ENCODE data around the gene ADH1A. TPM values are rescaled to one million over a fixed set of nuclear protein-coding genes. Genes with fewer than 3 reads are reported as not detected.
"Not testable (repeated sequence)": the region's sequence is repeated elsewhere in the genome, so short reads cannot be mapped to it uniquely, and the experiment has no call there.

ADH1A gene
- total and polyA plus RNA-seq, 5 experiments from 2014 or later: not detected

DNA sequence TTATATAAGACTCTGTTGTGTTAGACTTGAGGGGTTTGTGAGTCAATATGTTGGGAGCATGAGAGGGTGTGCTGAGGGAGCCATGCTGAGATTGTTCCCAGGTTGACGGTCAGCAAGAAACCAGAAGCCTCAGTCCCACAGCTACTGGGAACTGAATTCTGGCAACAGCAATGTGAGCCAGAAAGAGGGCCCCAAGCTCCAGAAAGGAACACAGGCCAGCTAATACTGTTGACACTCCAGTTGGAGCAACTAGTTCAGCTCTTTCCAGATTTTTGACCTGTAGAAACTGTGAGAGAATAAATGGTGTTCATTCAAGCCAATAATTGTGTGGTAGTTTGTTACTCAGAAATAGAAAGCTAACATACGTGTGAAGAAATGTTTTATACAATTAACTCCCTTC lies 17.1 kb downstream of the ADH1A start:
- Mint-ChIP-seq H3K4me3 (no peak overlapping the region), H3K36me3 (peaks cover 0 to 6% (median 5%) of the 10 kb centered on the region in 3 donors)
- POLR2A ChIA-PET: no interaction called here

DNA sequence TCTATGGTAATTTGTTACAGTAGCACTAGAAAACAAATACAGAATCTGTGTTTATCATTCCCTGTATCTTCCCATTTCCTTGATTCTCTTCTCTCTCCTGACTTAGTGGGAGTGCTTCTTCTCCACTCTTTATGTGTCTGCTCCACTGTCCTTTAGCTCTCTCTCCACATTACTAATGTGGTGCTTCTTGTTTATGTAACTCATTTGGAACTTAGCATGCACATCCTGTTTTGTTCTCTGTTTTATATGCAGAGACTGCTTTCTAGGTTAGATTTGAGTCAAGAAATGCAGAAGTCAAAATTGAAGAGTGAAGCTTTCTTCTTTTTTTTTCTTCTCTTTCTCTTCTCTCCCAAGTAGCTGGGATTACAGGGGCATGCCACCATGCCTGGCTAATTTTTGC lies 25.9 kb downstream of the ADH1A start:
- no peaks in the 10 kb centered on the region for H3K4me1 Mint-ChIP-seq
- ATAC-seq: no peak
- H3K4me3 Mint-ChIP-seq: no peak overlapping the region
- H3K27me3 Mint-ChIP-seq: peaks cover 0 to 13% (median 4%) of the 10 kb centered on the region in 5 donors
- H3K9me3 Mint-ChIP-seq: peaks cover 3 to 30% (median 18%) of the 10 kb centered on the region in 9 donors
- DNase-seq: no peak
- peaks cover 0 to 24% (median 17%) of the 10 kb centered on the region in 3 donors for H3K36me3 Mint-ChIP-seq
- no peak overlapping the region for H3K27ac Mint-ChIP-seq
- POLR2A ChIA-PET: no interaction called here

More for the DNA sequence above, 17.1 kb downstream of the ADH1A start:
- Mint-ChIP-seq H3K9me3 (peaks cover 0 to 3% (median 0%) of the 10 kb centered on the region in 9 donors), H3K4me1 (no peaks in the 10 kb centered on the region), H3K27ac (no peak overlapping the region), H3K27me3 (peaks cover 0 to 3% (median 0%) of the 10 kb centered on the region in 5 donors)
- ATAC-seq (no peak), DNase-seq (no peak)

DNA sequence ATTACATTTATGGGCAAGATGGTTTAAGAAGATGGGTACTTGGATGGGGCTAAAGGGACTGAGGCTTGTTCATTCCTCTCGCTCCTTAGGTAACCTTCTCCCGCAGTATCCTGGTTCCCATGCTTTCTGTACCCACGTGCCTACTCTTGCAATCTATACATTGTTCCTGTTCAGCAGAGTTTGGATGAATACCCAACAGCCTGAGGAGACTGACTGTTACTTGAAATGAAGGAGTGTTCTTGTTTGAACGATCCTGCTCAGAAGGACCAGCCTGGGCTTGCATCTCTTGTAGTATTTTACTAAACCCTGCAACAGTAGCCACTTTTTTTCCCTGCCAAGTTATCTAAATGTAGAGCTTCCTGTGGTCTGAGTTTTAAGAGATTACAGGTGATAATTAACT lies 38.0 kb downstream of the ADH1A start:
- H3K9me3 Mint-ChIP-seq: peaks cover 0 to 24% (median 8%) of the 10 kb centered on the region in 9 donors
- DNase-seq (no peak), ATAC-seq (no peak)
- H3K27me3 Mint-ChIP-seq: peaks cover 0 to 3% (median 0%) of the 10 kb centered on the region in 5 donors
- H3K4me1 Mint-ChIP-seq: no peaks in the 10 kb centered on the region
- H3K27ac Mint-ChIP-seq: no peak overlapping the region
- POLR2A ChIA-PET: no interaction called here
- peaks cover 0 to 7% (median 7%) of the 10 kb centered on the region in 3 donors for H3K36me3 Mint-ChIP-seq
- H3K4me3 Mint-ChIP-seq: no peak overlapping the region

DNA sequence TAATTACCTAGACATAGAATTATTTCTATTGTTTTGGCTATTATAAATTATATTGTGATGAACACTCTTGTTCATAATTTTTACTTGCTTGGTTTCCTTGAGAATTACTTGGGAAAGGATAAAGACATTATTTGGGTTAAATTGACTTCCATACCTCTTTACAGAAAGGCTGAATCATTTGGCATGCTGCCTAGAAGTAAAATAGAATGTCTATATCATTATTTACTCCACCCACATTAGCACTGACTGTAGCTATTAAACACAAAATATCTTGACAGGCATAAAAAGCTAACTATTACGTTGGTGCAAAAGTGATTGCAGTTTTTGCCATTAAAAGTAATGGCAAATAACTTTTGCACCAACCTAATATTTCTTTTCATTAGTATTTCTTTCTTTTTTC lies 42.1 kb downstream of the ADH1A start:
- Mint-ChIP-seq H3K27me3 (peaks cover 0 to 12% (median 2%) of the 10 kb centered on the region in 5 donors), H3K27ac (no peak overlapping the region), H3K4me3 (no peak overlapping the region), H3K4me1 (no peaks in the 10 kb centered on the region), H3K9me3 (peaks cover 14 to 42% (median 26%) of the 10 kb centered on the region in 9 donors), H3K36me3 (peaks cover 2 to 31% (median 11%) of the 10 kb centered on the region in 3 donors)
- ATAC-seq: no peak
- POLR2A ChIA-PET: no interaction called here
- DNase-seq: no peak

DNA sequence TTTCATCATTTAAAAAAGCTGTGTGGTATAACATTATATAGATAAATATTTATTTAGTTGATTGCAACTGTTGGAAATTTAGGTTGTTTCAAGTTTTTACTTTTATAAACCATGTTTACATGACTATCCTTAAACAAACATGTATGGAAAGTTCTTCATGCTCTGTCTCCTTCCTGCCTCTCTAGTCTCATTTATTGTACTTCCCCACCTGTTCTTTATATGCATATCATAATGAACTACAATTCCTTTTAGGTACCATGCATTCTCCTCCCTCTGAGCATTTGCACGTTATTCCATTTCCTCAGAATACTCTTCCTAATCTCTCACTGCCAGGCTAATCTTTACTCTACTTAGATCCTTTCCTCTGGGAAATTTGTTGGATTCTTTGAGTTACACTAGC lies 54.8 kb downstream of the ADH1A start:
- Mint-ChIP-seq H3K36me3 (peaks cover 2 to 27% (median 26%) of the 10 kb centered on the region in 3 donors), H3K27me3 (peaks cover 0 to 14% (median 1%) of the 10 kb centered on the region in 5 donors), H3K27ac (no peak overlapping the region), H3K9me3 (peaks cover 3 to 43% (median 14%) of the 10 kb centered on the region in 9 donors), H3K4me3 (no peak overlapping the region), H3K4me1 (peaks cover 0 to 2% (median 0%) of the 10 kb centered on the region in 4 donors)
- no peak for ATAC-seq
- POLR2A ChIA-PET: no interaction called here
- DNase-seq: no peak

DNA sequence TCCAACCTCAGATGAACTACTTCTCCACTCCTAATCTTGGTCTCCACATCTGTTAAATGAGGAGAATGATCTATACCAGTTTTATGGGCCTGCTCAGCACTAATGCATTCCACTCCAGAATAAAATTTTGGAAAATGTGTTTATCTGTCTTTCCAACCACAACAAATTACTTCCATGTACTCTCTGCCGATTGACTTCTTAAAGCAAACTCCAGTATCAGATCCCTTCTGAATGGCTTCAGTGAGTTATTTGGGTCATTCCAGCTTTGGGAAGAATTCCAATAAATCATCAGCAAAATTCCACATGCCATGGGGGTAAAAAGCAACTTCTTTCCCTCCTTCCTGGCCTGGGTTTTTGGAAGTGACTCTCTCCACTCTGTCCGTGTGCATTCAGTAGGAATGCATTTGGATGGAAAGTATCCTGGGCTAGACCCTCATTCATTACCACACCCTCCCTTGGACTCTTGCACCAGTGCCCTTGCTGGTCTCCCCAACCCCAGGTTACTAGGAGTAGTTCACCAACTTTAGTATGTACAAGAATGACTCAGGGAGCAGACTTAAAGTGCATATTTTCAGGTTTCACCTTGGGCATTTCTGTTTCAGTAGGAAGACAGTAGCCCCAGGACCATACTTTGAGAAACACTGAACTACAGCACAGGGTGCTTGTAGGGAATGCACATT lies 56.3 kb downstream of the ADH1A start:
- no peak for ATAC-seq
- Mint-ChIP-seq H3K27me3 (peaks cover 0 to 19% (median 1%) of the 10 kb centered on the region in 5 donors), H3K4me1 (peaks cover 0 to 3% (median 0%) of the 10 kb centered on the region in 4 donors), H3K4me3 (no peak overlapping the region), H3K36me3 (peaks cover 2 to 38% (median 27%) of the 10 kb centered on the region in 3 donors), H3K27ac (no peak overlapping the region), H3K9me3 (peaks cover 4 to 56% (median 25%) of the 10 kb centered on the region in 9 donors)
- POLR2A ChIA-PET: no interaction called here
- DNase-seq: no peak

DNA sequence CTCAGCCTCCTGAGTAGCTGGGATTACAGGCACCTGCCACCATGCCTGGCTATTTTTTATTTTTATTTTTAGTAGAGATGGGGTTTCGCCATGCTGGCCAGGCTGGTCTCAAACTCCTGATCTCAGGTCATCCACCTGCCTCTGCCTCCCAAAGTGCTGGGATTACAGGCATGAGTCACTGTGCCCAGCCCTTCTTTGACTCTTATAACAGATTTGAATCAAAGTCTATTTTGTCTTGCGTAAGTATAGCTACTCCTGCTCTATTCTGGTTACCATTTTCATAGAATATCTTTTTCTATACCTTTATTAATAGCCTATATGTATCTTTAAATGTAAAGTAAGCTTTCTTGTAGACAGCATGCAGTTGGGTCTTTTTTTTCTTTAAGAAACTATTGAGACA lies 57.4 kb downstream of the ADH1A start:
- H3K4me1 Mint-ChIP-seq, H3K27ac Mint-ChIP-seq, H3K4me3 Mint-ChIP-seq, POLR2A ChIA-PET, DNase-seq, ATAC-seq: not testable (repeated sequence)
- Mint-ChIP-seq H3K9me3 (peaks cover 4 to 57% (median 32%) of the 10 kb centered on the region in 9 donors), H3K27me3 (peaks cover 0 to 19% (median 1%) of the 10 kb centered on the region in 5 donors), H3K36me3 (peaks cover 0 to 34% (median 23%) of the 10 kb centered on the region in 3 donors)

DNA sequence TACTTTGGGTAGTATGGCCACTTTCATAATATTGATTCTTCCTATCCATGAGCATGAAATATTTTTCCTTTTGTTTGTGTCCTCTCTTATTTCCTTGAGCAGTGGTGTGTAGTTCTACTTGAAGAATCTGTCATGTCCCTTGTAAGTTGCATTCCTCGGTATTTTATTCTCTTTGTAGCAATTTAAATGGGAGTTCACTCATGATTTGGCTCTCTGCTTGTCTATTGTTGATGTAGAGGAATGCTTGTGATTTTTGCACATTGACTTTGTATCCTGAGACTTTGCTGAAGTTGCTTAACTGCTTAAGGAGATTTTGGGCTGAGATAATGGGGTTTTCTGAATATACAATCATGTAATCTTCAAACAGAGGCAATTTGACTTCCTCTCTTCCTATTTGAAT lies 62.1 kb downstream of the ADH1A start:
- H3K27ac Mint-ChIP-seq, H3K4me1 Mint-ChIP-seq, H3K4me3 Mint-ChIP-seq, POLR2A ChIA-PET, DNase-seq, H3K27me3 Mint-ChIP-seq, ATAC-seq: not testable (repeated sequence)
- H3K9me3 Mint-ChIP-seq: peaks cover 6 to 62% (median 30%) of the 10 kb centered on the region in 9 donors
- peaks cover 0 to 28% (median 12%) of the 10 kb centered on the region in 3 donors for H3K36me3 Mint-ChIP-seq

DNA sequence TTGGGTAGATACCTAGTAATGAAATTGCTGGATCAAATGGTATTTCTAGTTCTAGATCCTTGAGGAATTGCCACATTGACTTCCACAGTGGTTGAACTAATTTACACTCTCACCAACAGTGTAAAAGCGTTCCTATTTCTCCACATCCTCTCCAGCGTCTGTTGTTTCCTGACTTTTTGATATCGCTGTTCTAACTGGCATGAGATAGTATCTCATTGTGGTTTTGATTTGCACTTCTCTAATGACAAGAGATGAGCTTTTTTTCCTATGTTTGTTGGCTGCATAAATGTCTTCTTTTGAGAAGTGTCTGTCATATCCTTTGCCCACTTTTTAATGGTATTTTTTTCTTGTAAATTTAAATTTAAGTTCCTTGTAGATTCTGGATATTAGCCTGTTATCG lies 63.1 kb downstream of the ADH1A start:
- ATAC-seq, H3K27ac Mint-ChIP-seq, H3K27me3 Mint-ChIP-seq, H3K4me3 Mint-ChIP-seq, POLR2A ChIA-PET, DNase-seq, H3K4me1 Mint-ChIP-seq: not testable (repeated sequence)
- Mint-ChIP-seq H3K36me3 (peaks cover 0 to 28% (median 11%) of the 10 kb centered on the region in 3 donors), H3K9me3 (peaks cover 6 to 60% (median 32%) of the 10 kb centered on the region in 9 donors)

Other genes starting within 250 kb of the ADH1A start
- gene ADH5, start 202.2 kb downstream of the ADH1A start, total RNA-seq: 10 to 100 TPM; 84.9 to 86.1 TPM
- gene ADH5, start 202.2 kb downstream of the ADH1A start, polyA plus RNA-seq: 100 to 1,000 TPM; 125 to 137 (median 136) TPM
- not detected for gene ADH4, start 146.7 kb downstream of the ADH1A start, total RNA-seq
- gene ADH4, start 146.7 kb downstream of the ADH1A start, polyA plus RNA-seq: not detected
- gene ADH6, start 71.7 kb downstream of the ADH1A start, total RNA-seq: not detected
- gene ADH6, start 71.7 kb downstream of the ADH1A start, polyA plus RNA-seq: not detected
- not detected for gene ADH1B, start 30.4 kb upstream of the ADH1A start, total RNA-seq
- gene ADH1B, start 30.4 kb upstream of the ADH1A start, polyA plus RNA-seq: not detected
- not detected for gene ADH1C, start 61.8 kb upstream of the ADH1A start, total RNA-seq
- not detected for gene ADH1C, start 61.8 kb upstream of the ADH1A start, polyA plus RNA-seq
- not detected for gene ADH7, start 144.4 kb upstream of the ADH1A start, total RNA-seq
- not detected for gene ADH7, start 144.4 kb upstream of the ADH1A start, polyA plus RNA-seq
- gene C4orf17, start 220.0 kb upstream of the ADH1A start, total RNA-seq: not detected
- not detected for gene C4orf17, start 220.0 kb upstream of the ADH1A start, polyA plus RNA-seq

Data from naive thymus-derived CD8-positive, alpha-beta T cell (primary cell).